A673 (cell line): ENCODE results near the gene CLIC4. TPM values are rescaled to one million over a fixed set of nuclear protein-coding genes. Genes with fewer than 3 reads are reported as not detected.
"Not testable (repeated sequence)": the region's sequence is repeated elsewhere in the genome, so short reads cannot be mapped to it uniquely, and the experiment has no call there.

Experiments used
- BruUV-seq: library from RNA; stranded (reverse); fragments of 400-500 nt; replicated peaks from 2 replicates; lab custom pipeline; 2021; lab: Mats Ljungman, UMichigan
- CTCF ChIA-PET: fragments of 300-600 bp; sonication (Branson Sonifier 250); formaldehyde crosslinking; loops from one replicate; lab custom pipeline; 2022; ENCODE audit warnings: antibody characterized with exemption; lab: Charles Lee
- POLR2A ChIA-PET: fragments of 300-600 bp; sonication (Branson Sonifier 250); formaldehyde crosslinking; loops from one replicate; lab custom pipeline; 2022; ENCODE audit warnings: antibody characterized with exemption; ENCODE audit not compliant: low non-redundant PET; lab: Charles Lee
- DNase-seq: peaks from one replicate; pipeline ENCODE4 v3.0.0-alpha.2; 2015; ENCODE audit warnings: low spot score
- H3K27ac ChIP-seq: fragments of 200-600 bp; sonication (generic); 2 replicates; pipeline ENCODE4 v1.5.1; 2016; ENCODE audit warnings: mixed run types, low read depth, mild to moderate bottlenecking, mixed read lengths, antibody characterized with exemption, low read length; ENCODE audit not compliant: poor library complexity, severe bottlenecking
- H3K27me3 ChIP-seq: fragments of 200-600 bp; sonication (generic); replicated peaks from 2 replicates; pipeline ENCODE4 v1.6.1; 2017; ENCODE audit warnings: mixed run types, low read depth, mild to moderate bottlenecking, mixed read lengths, antibody characterized with exemption, low read length; ENCODE audit not compliant: insufficient read depth, poor library complexity
- H3K36me3 ChIP-seq: fragments of 200-600 bp; sonication (generic); 2 replicates; pipeline ENCODE4 v1.6.1; 2016; ENCODE audit warnings: mixed run types, mild to moderate bottlenecking, mixed read lengths, antibody characterized with exemption, low read length; ENCODE audit not compliant: insufficient read depth, poor library complexity, severe bottlenecking
- H3K4me1 ChIP-seq: fragments of 200-600 bp; sonication (generic); 2 replicates; pipeline ENCODE4 v1.6.1; 2017; ENCODE audit warnings: mixed run types, mild to moderate bottlenecking, mixed read lengths, antibody characterized with exemption, low read length; ENCODE audit not compliant: insufficient read depth, poor library complexity, severe bottlenecking
- H3K4me3 ChIP-seq: fragments of 200-600 bp; sonication (generic); 2 replicates; pipeline ENCODE4 v1.5.1; 2016; ENCODE audit warnings: low read depth, mixed run types, mild to moderate bottlenecking, mixed read lengths, low read length; ENCODE audit not compliant: poor library complexity, severe bottlenecking
- H3K9me3 ChIP-seq: fragments of 200-600 bp; sonication (generic); 2 replicates; pipeline ENCODE4 v1.6.1; 2016; ENCODE audit warnings: mixed run types, low read depth, mild to moderate bottlenecking, mixed read lengths, antibody characterized with exemption, low read length; ENCODE audit not compliant: poor library complexity, severe bottlenecking
- EZH2 ChIP-seq: fragments of 200-600 bp; sonication (generic); IDR thresholded peaks from 2 replicates; pipeline ENCODE4 v1.6.1; 2017; ENCODE audit warnings: borderline replicate concordance, low read depth, mild to moderate bottlenecking, mixed read lengths, antibody characterized with exemption, low read length; ENCODE audit not compliant: poor library complexity, severe bottlenecking
- intact Hi-C: fragments of 100-400 bp; cut with micrococcal nuclease; formaldehyde crosslinking; loops from one replicate; pipeline ENCODE4 v1.10.0; 2022; ENCODE audit not compliant: unreplicated experiment
- total RNA-seq: library from RNA; stranded (reverse); gene quantifications from 2 replicates; pipeline ENCODE4 v1.2.3, GENCODE V29; 2021
- TF ChIP-seq, protein P1 (sequence below): fragments of 300-800, 200-600 bp; sonication (generic); conservative IDR thresholded peaks from 2 replicates; pipeline ENCODE4 v1.5.1; 2017; ENCODE audit warnings: low read depth, mild to moderate bottlenecking, antibody characterized with exemption, low read length, moderate library complexity, mixed read lengths

CLIC4 gene
- total RNA-seq, 1 experiment from 2014 or later, result 207 TPM

GRCh38 chr1:24704411-24705259, 40.6 kb upstream of the CLIC4 start:
- intact Hi-C loops, result no loop called here
- Histone ChIP-seq H3K4me1 (peaks cover 11% of the 10 kb centered on the region), H3K27ac (peak overlapping the region; percentile 44), H3K4me3 (no peak overlapping the region), H3K36me3 (no peaks in the 10 kb centered on the region), H3K9me3 (no peaks in the 10 kb centered on the region), H3K27me3 (no peaks in the 10 kb centered on the region)
- TF ChIP-seq EZH2, result no peak
- TF ChIP-seq, protein P1, sequence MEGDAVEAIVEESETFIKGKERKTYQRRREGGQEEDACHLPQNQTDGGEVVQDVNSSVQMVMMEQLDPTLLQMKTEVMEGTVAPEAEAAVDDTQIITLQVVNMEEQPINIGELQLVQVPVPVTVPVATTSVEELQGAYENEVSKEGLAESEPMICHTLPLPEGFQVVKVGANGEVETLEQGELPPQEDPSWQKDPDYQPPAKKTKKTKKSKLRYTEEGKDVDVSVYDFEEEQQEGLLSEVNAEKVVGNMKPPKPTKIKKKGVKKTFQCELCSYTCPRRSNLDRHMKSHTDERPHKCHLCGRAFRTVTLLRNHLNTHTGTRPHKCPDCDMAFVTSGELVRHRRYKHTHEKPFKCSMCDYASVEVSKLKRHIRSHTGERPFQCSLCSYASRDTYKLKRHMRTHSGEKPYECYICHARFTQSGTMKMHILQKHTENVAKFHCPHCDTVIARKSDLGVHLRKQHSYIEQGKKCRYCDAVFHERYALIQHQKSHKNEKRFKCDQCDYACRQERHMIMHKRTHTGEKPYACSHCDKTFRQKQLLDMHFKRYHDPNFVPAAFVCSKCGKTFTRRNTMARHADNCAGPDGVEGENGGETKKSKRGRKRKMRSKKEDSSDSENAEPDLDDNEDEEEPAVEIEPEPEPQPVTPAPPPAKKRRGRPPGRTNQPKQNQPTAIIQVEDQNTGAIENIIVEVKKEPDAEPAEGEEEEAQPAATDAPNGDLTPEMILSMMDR, result no peak
- peak; percentile 61 for DNase-seq
- ChIA-PET CTCF (interaction anchor here (0.6 to 1.8 kb wide), 3 partner anchors 18 to 267 kb away, joined by 5 to 8 read pairs (median 5); no protein-coding TSS in a partner anchor), POLR2A (no interaction called here)
- BruUV-seq, result TSS peak; percentile 58

DNA sequence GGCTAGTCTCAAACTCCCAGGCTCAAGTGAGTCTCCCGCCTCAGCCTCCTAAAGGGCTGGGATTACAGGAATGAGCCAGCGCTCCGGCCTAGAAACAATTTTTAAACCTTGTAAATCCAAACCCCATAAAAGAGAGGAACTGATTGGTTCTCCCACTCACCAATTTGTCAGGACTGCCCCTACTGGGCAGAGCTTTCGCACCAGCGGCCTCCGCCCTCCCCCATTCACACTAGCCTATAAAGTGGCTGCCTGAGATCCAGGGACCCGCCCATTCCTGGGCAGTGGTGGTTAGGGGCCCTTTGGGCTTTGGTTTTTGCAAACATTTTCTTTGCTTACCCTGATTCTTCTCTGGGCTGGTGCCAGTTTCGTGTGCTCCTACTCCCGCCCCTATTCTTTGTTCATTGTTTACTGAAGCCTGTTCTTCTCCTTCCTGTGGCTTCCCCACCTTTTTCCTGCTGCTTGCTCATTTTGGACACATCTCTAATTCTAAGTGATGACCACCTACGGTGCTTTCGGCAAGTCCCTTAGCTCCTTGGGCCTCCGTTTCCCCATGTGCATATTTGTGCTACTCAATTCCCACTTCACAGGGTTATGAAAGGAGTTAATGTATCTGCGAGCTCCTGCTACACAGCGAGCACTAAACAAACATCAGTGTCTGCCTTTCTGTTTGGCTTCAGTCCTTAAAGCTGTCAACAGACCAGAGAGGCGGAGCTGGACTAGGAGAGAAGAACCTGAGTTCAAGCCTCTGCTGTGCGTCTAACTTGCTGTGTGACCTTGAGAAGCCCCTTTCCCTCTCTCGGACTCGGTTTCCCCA, 39.8 kb upstream of the CLIC4 start:
- no peaks in the 10 kb centered on the region for H3K27me3 ChIP-seq
- no peaks in the 10 kb centered on the region for H3K9me3 ChIP-seq
- H3K4me1 ChIP-seq, result peaks cover 11% of the 10 kb centered on the region
- CTCF ChIA-PET, result interaction anchor here (0.6 to 1.8 kb wide), 3 partner anchors 17 to 266 kb away, joined by 5 to 8 read pairs (median 5); no protein-coding TSS in a partner anchor
- peak; percentile 90 for DNase-seq
- H3K27ac ChIP-seq, result peak overlapping the region; percentile 69
- H3K36me3 ChIP-seq, result no peaks in the 10 kb centered on the region
- intact Hi-C loops, result no loop called here
- no peak overlapping the region for H3K4me3 ChIP-seq
- BruUV-seq, result no TSS peak
- TF ChIP-seq, protein P1, result no peak
- TF ChIP-seq EZH2, result no peak
- POLR2A ChIA-PET, result interaction anchor here (0.6 kb wide), 1 partner anchor 40 kb away, joined by 3 read pairs; the partner anchor contains the start of gene CLIC4

DNA sequence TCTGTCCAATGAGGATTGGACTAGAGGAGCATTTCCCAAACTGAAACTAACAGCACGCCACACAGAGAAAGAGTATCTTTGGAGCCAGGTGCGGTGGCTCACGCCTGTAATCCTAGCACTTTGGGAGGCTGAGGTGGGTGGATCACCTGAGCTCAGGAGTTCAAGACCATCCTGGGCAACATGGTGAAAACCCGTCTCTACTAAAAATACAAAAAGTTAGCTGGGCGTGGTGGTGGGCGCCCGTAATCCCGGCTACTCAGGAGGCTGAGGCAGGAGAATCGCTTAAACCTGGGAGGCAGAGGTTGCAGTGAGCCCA, 39.2 kb upstream of the CLIC4 start:
- intact Hi-C loops, POLR2A ChIA-PET: not testable (repeated sequence)

More for the DNA sequence above, 39.2 kb upstream of the CLIC4 start:
- not testable (repeated sequence) for H3K4me3 ChIP-seq, H3K36me3 ChIP-seq, H3K9me3 ChIP-seq, BruUV-seq, H3K27me3 ChIP-seq, DNase-seq
- Histone ChIP-seq H3K27ac (peak overlapping the region; percentile 69), H3K4me1 (peaks cover 11% of the 10 kb centered on the region)
- CTCF ChIA-PET, result interaction anchor here (1.8 kb wide), 1 partner anchor 125 kb away, joined by 5 read pairs; no protein-coding TSS in a partner anchor
